Ascending aorta (tissue), 2 donors: Measurements from ENCODE around the gene TDP1. TPM values are rescaled to one million over a fixed set of nuclear protein-coding genes. Genes with fewer than 3 reads are reported as not detected.

ENCODE experiments used
- DNase-seq, 2 donors: peaks; one replicate each; pipeline ENCODE4 v3.0.0-alpha.2; 2019; ENCODE audit warnings: low spot score in 2 of 2
- H3K27ac ChIP-seq, 2 donors: fragments of 200-600 bp; sonication (generic); one replicate each; pipeline ENCODE4 v1.5.1; 2016 to 2017; ENCODE audit warnings: mild to moderate bottlenecking in 1 of 2
- H3K27me3 ChIP-seq: fragments of 200-600 bp; sonication (generic); one replicate; pipeline ENCODE4 v1.5.1; 2017
- H3K36me3 ChIP-seq, 2 donors: fragments of 200-600 bp; sonication (generic); one replicate each; pipeline ENCODE4 v1.5.1; 2016
- H3K4me1 ChIP-seq, 2 donors: fragments of 200-600 bp; sonication (generic); one replicate each; pipeline ENCODE4 v1.5.1; 2016 to 2017; ENCODE audit warnings: mild to moderate bottlenecking in 1 of 2
- H3K4me3 ChIP-seq, 2 donors: fragments of 200-600 bp; sonication (generic); one replicate each; pipeline ENCODE4 v1.5.1; 2016 to 2017; ENCODE audit warnings: mild to moderate bottlenecking in 1 of 2
- H3K9me3 ChIP-seq, 2 donors: fragments of 200-600 bp; sonication (generic); one replicate each; pipeline ENCODE4 v1.5.1; 2016
- CTCF ChIP-seq, 3 experiments: fragments of 200-600 bp in 2 of 3; fragments of 450-650 bp in 1 of 3; sonication (generic) in 2 of 3; IDR thresholded peaks; one replicate each; pipeline ENCODE4 v1.5.1; 2016 to 2019; ENCODE audit warnings: antibody characterized with exemption in 3 of 3, mild to moderate bottlenecking in 1 of 3, moderate library complexity in 1 of 3
- intact Hi-C: fragments of 100-400 bp; cut with DNase I; formaldehyde crosslinking; loops from one replicate; pipeline ENCODE4 v1.15.1; 2023
- total RNA-seq: library from RNA; depleted of rRNA; stranded (reverse); fragments of >200 nt; gene quantifications from one replicate; pipeline ENCODE4 v1.1.0, GENCODE V29; 2016

Gene TDP1
- total RNA-seq, 1 donor from 2014 or later = 9.4 TPM

DNA sequence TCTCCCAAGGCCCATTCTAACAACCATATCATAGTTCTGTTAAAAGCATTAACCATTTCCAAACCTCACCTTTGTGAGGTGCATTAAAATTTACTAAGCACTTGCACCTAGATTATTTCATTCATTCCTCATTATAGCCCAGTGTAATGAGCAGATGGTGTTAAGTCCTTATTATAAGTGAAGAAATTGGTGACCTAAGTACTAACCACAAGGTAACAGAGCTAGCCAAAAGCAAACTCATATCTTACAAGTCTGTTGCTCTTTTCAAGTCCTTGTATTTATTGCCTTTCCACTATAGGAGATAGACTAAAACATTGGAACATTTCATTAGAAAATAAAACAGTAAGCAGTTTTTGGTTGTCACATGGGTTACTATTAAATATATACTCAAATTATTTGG is 49.7 kb downstream of the TDP1 start:
- intact Hi-C loops = no loop called here
- peaks cover 0 to 11% of the 10 kb centered on the region in 2 donors for H3K36me3 ChIP-seq
- H3K4me1 ChIP-seq = no peaks in the 10 kb centered on the region

GRCh38 chr14:90005939-90006530 is 50.3 kb downstream of the TDP1 start:
- no peak for TF ChIP-seq CTCF (IDR thresholded peaks at IDR 0.05)
- Histone ChIP-seq H3K27ac (no peak overlapping the region), H3K27me3 (no peaks in the 10 kb centered on the region), H3K9me3 (no peaks in the 10 kb centered on the region), H3K4me3 (no peak overlapping the region), H3K36me3 (peaks cover 0 to 11% of the 10 kb centered on the region in 2 donors), H3K4me1 (no peaks in the 10 kb centered on the region)
- intact Hi-C loops = no loop called here
- no peak for DNase-seq

More for the DNA sequence above, 49.7 kb downstream of the TDP1 start:
- no peak for DNase-seq
- Histone ChIP-seq H3K9me3 (no peaks in the 10 kb centered on the region), H3K4me3 (no peak overlapping the region), H3K27me3 (no peaks in the 10 kb centered on the region), H3K27ac (no peak overlapping the region)
- no peak for TF ChIP-seq CTCF (IDR thresholded peaks at IDR 0.05)

GRCh38 chr14:90017371-90017770 is 61.6 kb downstream of the TDP1 start:
- Histone ChIP-seq H3K27me3 (no peaks in the 10 kb centered on the region), H3K36me3 (peaks cover 7 to 28% of the 10 kb centered on the region in 2 donors), H3K4me1 (no peaks in the 10 kb centered on the region), H3K4me3 (no peak overlapping the region), H3K27ac (no peak overlapping the region), H3K9me3 (no peaks in the 10 kb centered on the region)
- DNase-seq = no peak
- intact Hi-C loops = no loop called here
- no peak for TF ChIP-seq CTCF (IDR thresholded peaks at IDR 0.05)

DNA sequence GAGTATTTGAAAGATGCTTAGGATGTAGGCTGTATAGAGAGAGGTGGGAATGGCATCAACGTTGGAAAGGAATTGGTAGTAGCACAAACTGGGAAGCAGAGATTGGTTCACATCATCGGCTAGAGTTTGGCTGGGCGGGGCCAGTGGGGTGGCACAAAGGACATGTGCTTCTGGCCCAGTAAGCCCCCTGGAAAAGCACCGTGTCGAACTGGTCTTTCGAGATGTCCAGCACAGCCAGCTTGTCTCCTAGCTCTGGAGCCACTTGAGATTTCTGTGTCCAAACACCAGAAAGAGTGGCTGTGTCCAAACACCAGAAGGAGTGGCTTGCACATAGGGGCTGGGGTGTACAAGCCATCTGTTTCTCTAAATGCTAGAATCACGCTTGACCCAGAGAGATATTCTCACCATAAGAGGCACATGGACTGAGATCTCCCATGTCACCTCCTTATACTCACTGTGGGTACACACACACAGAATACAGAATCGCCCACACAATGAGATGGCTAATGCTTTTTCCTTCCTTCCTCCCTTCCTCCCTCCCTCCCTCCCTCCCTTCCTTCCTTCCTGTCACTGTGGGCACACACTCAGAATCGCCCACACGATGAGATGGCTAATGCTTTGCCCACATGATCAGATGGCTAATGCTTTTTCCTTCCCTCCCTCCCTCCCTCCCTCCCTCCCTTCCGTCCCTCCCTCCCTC is 64.2 kb downstream of the TDP1 start:
- H3K4me1 ChIP-seq = no peaks in the 10 kb centered on the region
- no peak for TF ChIP-seq CTCF (IDR thresholded peaks at IDR 0.05)
- no peaks in the 10 kb centered on the region for H3K27me3 ChIP-seq
- H3K9me3 ChIP-seq = no peaks in the 10 kb centered on the region
- H3K4me3 ChIP-seq = no peak overlapping the region
- intact Hi-C loops = no loop called here
- no peak for DNase-seq
- peaks cover 14 to 35% of the 10 kb centered on the region in 2 donors for H3K36me3 ChIP-seq
- H3K27ac ChIP-seq = no peak overlapping the region

GRCh38 chr14:90023176-90023896 is 67.6 kb downstream of the TDP1 start:
- no peak for DNase-seq
- H3K9me3 ChIP-seq = no peaks in the 10 kb centered on the region
- no peak overlapping the region for H3K4me3 ChIP-seq
- intact Hi-C loops = no loop called here
- H3K27me3 ChIP-seq = no peaks in the 10 kb centered on the region
- no peak for TF ChIP-seq CTCF (IDR thresholded peaks at IDR 0.05)
- H3K4me1 ChIP-seq = no peaks in the 10 kb centered on the region
- H3K27ac ChIP-seq = no peak overlapping the region
- H3K36me3 ChIP-seq = peaks cover 14 to 31% of the 10 kb centered on the region in 2 donors
